ENCODE measurements around the gene ADH4.

Gene ADH4

GRCh38 chr4:99079625-99080295 lies 64.3 kb downstream of the ADH4 start:
- DNase-seq (ENCODE audit: low spot score), result no peak

- DNase-seq (ENCODE audit: low spot score), result no peak
Observed at GRCh38 chr4:99078931-99079624, 65.0 kb downstream of the ADH4 start.

DNA sequence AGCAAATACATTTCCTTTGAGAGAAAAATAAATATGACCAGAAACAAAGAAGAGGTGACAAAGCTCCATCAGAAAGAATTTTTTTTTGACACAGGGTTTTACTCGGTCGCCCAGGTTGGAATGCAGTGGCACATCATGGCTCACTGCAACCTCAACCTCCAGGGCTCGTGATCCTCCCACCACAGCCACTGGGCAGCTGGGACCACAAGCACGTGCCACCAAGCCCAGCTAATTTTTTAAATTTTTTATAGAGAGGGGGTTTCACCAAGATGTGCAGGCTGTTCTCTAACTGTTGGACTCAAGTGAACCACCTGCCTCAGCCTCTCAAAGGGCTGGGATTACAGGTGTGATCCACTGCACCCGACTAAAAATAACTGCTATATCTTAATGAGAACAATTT lies 65.8 kb downstream of the ADH4 start:
- no peak for DNase-seq (ENCODE audit: low spot score)

DNA sequence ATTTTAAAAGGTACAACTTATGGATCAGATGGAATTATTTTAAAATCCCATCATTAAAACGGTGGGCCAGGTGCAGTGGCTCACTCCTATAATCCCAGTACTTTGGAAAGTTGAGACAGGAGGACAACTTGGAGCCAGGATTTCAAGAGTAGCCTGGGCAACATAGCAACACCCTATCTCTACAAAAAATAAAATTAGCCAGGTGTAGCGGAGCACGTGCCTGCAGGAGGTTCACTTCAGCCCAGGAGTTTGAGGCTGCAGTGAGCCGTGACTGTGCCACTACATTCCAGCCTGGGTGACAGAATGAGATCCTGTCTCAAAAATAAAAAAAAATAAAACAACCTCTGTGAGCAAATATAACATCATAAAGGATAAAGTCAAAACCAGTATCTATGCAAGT lies 66.9 kb downstream of the ADH4 start:
- DNase-seq (ENCODE audit: low spot score), result no peak

- no peak for DNase-seq (ENCODE audit: low spot score)
Observed at GRCh38 chr4:99076292-99076976, 67.7 kb downstream of the ADH4 start.

- no peak for DNase-seq (ENCODE audit: low spot score)
Observed at GRCh38 chr4:99074816-99075215, 69.3 kb downstream of the ADH4 start.
